ENCODE results near the gene EVA1C. TPM values are rescaled to one million over a fixed set of nuclear protein-coding genes. Genes with fewer than 3 reads are reported as not detected.
"Not testable (repeated sequence)": the region's sequence is repeated elsewhere in the genome, so short reads cannot be mapped to it uniquely, and the experiment has no call there.

The EVA1C gene, protein sequence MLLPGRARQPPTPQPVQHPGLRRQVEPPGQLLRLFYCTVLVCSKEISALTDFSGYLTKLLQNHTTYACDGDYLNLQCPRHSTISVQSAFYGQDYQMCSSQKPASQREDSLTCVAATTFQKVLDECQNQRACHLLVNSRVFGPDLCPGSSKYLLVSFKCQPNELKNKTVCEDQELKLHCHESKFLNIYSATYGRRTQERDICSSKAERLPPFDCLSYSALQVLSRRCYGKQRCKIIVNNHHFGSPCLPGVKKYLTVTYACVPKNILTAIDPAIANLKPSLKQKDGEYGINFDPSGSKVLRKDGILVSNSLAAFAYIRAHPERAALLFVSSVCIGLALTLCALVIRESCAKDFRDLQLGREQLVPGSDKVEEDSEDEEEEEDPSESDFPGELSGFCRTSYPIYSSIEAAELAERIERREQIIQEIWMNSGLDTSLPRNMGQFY
- total RNA-seq (2014; rRNA removed; shearing (Covaris generic); ENCODE audit: low replicate concordance): not detected in 2 replicates

- no peaks in the 10 kb centered on the region for H3K9me3 ChIP-seq (ENCODE audit: low read length)
- no peaks in the 10 kb centered on the region for H3K9me2 ChIP-seq (replicated peaks; ENCODE audit: insufficient read depth, low read length)
- H3K9ac ChIP-seq (ENCODE audit: low read length): no peak within 1 kb of the TSS
- H3K79me2 ChIP-seq (ENCODE audit: low read length): no peaks in the 10 kb centered on the region
- H3K4me2 ChIP-seq (ENCODE audit: low read depth, low read length, poor library complexity, severe bottlenecking): no peak within 1 kb of the TSS
- no peaks in the 10 kb centered on the region for H3K27me3 ChIP-seq (ENCODE audit: low read length)
- DNase-seq: no peak
- H4K20me1 ChIP-seq (ENCODE audit: insufficient read depth, low read depth, low read length): no peaks in the 10 kb centered on the region
- H3K27ac ChIP-seq (ENCODE audit: low read length): no peak within 1 kb of the TSS
- H2AFZ ChIP-seq (ENCODE audit: low read length): no peak within 1 kb of the TSS
- no peak within 1 kb of the TSS for H3K4me3 ChIP-seq (ENCODE audit: low read length)
- H3K36me3 ChIP-seq (ENCODE audit: insufficient read depth, low read length): no peaks in the 10 kb centered on the region
- no peaks in the 10 kb centered on the region for H3K4me1 ChIP-seq (ENCODE audit: low read length)
Observed at GRCh38 chr21:32412162-32413014, at the start of gene EVA1C. TSS of gene EVA1C (plus strand) at chr21:32412706. CDS start at chr21:32412854, 148 bp downstream.

GRCh38 chr21:32364387-32364786 is 48.1 kb upstream of the EVA1C start:
- peaks cover 58% of the 10 kb centered on the region for H3K36me3 ChIP-seq (ENCODE audit: insufficient read depth, low read length)
- H3K9me2 ChIP-seq (replicated peaks; ENCODE audit: insufficient read depth, low read length): no peaks in the 10 kb centered on the region
- peaks cover 5% of the 10 kb centered on the region; the same call in 1 of the 2 replicates for H3K79me2 ChIP-seq (ENCODE audit: low read length)
- no peaks in the 10 kb centered on the region for H3K27me3 ChIP-seq (ENCODE audit: low read length)
- no peaks in the 10 kb centered on the region for H3K9me3 ChIP-seq (ENCODE audit: low read length)
- H3K4me3 ChIP-seq (ENCODE audit: low read length): no peak overlapping the region
- H3K4me1 ChIP-seq (ENCODE audit: low read length): no peaks in the 10 kb centered on the region
- no peaks in the 10 kb centered on the region for H4K20me1 ChIP-seq (ENCODE audit: insufficient read depth, low read depth, low read length)
- no peak for DNase-seq
- no peak overlapping the region for H2AFZ ChIP-seq (ENCODE audit: low read length)
- H3K4me2 ChIP-seq (ENCODE audit: low read depth, low read length, poor library complexity, severe bottlenecking): no peak overlapping the region
- no peak overlapping the region for H3K9ac ChIP-seq (ENCODE audit: low read length)
- H3K27ac ChIP-seq (ENCODE audit: low read length): no peak overlapping the region

- Histone ChIP-seq H3K9ac (ENCODE audit: low read length) (no peak overlapping the region), H3K27me3 (ENCODE audit: low read length) (no peaks in the 10 kb centered on the region), H3K79me2 (ENCODE audit: low read length) (peaks cover 5% of the 10 kb centered on the region; the same call in 1 of the 2 replicates), H3K36me3 (ENCODE audit: insufficient read depth, low read length) (peaks cover 56% of the 10 kb centered on the region), H3K27ac (ENCODE audit: low read length) (no peak overlapping the region), H3K9me3 (ENCODE audit: low read length) (no peaks in the 10 kb centered on the region), H3K9me2 (replicated peaks; ENCODE audit: insufficient read depth, low read length) (no peaks in the 10 kb centered on the region), H3K4me3 (ENCODE audit: low read length) (no peak overlapping the region), H3K4me1 (ENCODE audit: low read length) (no peaks in the 10 kb centered on the region), H4K20me1 (ENCODE audit: insufficient read depth, low read depth, low read length) (no peaks in the 10 kb centered on the region), H3K4me2 (ENCODE audit: low read depth, low read length, poor library complexity, severe bottlenecking) (no peak overlapping the region), H2AFZ (ENCODE audit: low read length) (no peak overlapping the region)
- DNase-seq: no peak
Observed at GRCh38 chr21:32364796-32365195, 47.7 kb upstream of the EVA1C start.

DNA sequence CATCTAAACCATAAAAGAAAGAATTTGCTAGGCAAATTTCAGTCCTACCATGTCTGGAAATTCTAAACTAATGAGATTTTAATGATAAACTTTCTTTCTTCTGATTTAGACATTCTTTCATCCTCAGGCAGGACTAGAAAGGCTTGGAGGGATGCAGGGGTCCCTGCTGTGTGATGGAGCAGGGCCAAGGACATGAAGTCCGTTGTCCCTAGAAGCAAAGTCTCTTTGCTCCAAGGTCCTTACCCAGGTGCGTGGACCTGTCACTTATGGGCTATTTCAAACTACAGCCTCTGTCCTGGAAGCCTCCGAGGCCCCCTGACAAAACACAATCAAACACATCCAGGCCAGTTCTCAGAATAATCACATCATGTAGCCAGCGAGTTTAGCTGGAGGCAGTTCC is 46.3 kb upstream of the EVA1C start:
- H3K79me2 ChIP-seq (ENCODE audit: low read length): peaks cover 11% of the 10 kb centered on the region
- H3K4me2 ChIP-seq (ENCODE audit: low read depth, low read length, poor library complexity, severe bottlenecking): no peak overlapping the region
- H2AFZ ChIP-seq (ENCODE audit: low read length): no peak overlapping the region
- H3K9me2 ChIP-seq (replicated peaks; ENCODE audit: insufficient read depth, low read length): no peaks in the 10 kb centered on the region
- H3K4me1 ChIP-seq (ENCODE audit: low read length): no peaks in the 10 kb centered on the region
- H3K36me3 ChIP-seq (ENCODE audit: insufficient read depth, low read length): peaks cover 52% of the 10 kb centered on the region
- DNase-seq: no peak
- H4K20me1 ChIP-seq (ENCODE audit: insufficient read depth, low read depth, low read length): no peaks in the 10 kb centered on the region
- no peak overlapping the region for H3K9ac ChIP-seq (ENCODE audit: low read length)
- H3K9me3 ChIP-seq (ENCODE audit: low read length): no peaks in the 10 kb centered on the region
- no peak overlapping the region for H3K4me3 ChIP-seq (ENCODE audit: low read length)
- H3K27me3 ChIP-seq (ENCODE audit: low read length): no peaks in the 10 kb centered on the region
- H3K27ac ChIP-seq (ENCODE audit: low read length): no peak overlapping the region

GRCh38 chr21:32367158-32367557 is 45.3 kb upstream of the EVA1C start:
- Histone ChIP-seq H3K36me3 (ENCODE audit: insufficient read depth, low read length) (peaks cover 55% of the 10 kb centered on the region; the same call in 1 of the 2 replicates), H3K79me2 (ENCODE audit: low read length) (peaks cover 11% of the 10 kb centered on the region), H3K4me2 (ENCODE audit: low read depth, low read length, poor library complexity, severe bottlenecking) (no peak overlapping the region), H3K4me1 (ENCODE audit: low read length) (no peaks in the 10 kb centered on the region), H3K27me3 (ENCODE audit: low read length) (no peaks in the 10 kb centered on the region), H3K9ac (ENCODE audit: low read length) (no peak overlapping the region), H3K9me2 (replicated peaks; ENCODE audit: insufficient read depth, low read length) (no peaks in the 10 kb centered on the region), H3K9me3 (ENCODE audit: low read length) (no peaks in the 10 kb centered on the region), H2AFZ (ENCODE audit: low read length) (no peak overlapping the region), H3K4me3 (ENCODE audit: low read length) (no peak overlapping the region), H4K20me1 (ENCODE audit: insufficient read depth, low read depth, low read length) (no peaks in the 10 kb centered on the region), H3K27ac (ENCODE audit: low read length) (no peak overlapping the region)
- no peak for DNase-seq

GRCh38 chr21:32368386-32368785 is 44.1 kb upstream of the EVA1C start:
- Histone ChIP-seq H3K79me2 (ENCODE audit: low read length) (peaks cover 11% of the 10 kb centered on the region), H3K4me3 (ENCODE audit: low read length) (no peak overlapping the region), H3K27ac (ENCODE audit: low read length) (no peak overlapping the region), H3K4me1 (ENCODE audit: low read length) (no peaks in the 10 kb centered on the region), H3K9me3 (ENCODE audit: low read length) (no peaks in the 10 kb centered on the region), H3K27me3 (ENCODE audit: low read length) (no peaks in the 10 kb centered on the region), H3K36me3 (ENCODE audit: insufficient read depth, low read length) (peaks cover 60% of the 10 kb centered on the region; the same call in 1 of the 2 replicates), H3K4me2 (ENCODE audit: low read depth, low read length, poor library complexity, severe bottlenecking) (no peak overlapping the region), H2AFZ (ENCODE audit: low read length) (no peak overlapping the region), H3K9ac (ENCODE audit: low read length) (no peak overlapping the region), H3K9me2 (replicated peaks; ENCODE audit: insufficient read depth, low read length) (no peaks in the 10 kb centered on the region), H4K20me1 (ENCODE audit: insufficient read depth, low read depth, low read length) (no peaks in the 10 kb centered on the region)
- DNase-seq: no peak

DNA sequence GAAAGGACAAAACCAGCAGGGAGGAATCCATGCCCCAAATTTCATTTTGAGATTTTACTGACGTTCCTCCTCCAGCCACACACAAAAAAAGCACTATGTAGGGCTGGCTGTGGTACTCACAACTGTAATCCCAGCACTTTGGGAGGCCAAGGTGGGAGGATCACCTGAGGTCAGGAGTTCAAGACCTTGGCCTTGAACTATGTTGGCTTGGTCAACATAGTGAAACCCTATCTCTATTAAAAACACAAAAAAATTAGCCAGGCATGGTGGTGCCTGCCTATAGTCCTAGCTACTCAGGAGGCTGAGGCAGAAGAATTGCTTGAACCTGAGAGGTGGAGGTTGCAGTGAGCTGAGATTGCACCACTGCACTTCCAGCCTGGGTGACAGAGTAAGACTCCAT is 43.5 kb upstream of the EVA1C start:
- H3K27me3 ChIP-seq (ENCODE audit: low read length); H3K27ac ChIP-seq (ENCODE audit: low read length); H3K4me1 ChIP-seq (ENCODE audit: low read length); H3K4me3 ChIP-seq (ENCODE audit: low read length); H4K20me1 ChIP-seq (ENCODE audit: insufficient read depth, low read depth, low read length); H3K9ac ChIP-seq (ENCODE audit: low read length); DNase-seq; H3K4me2 ChIP-seq (ENCODE audit: low read depth, low read length, poor library complexity, severe bottlenecking); H2AFZ ChIP-seq (ENCODE audit: low read length); H3K9me2 ChIP-seq (replicated peaks; ENCODE audit: insufficient read depth, low read length); H3K9me3 ChIP-seq (ENCODE audit: low read length): not testable (repeated sequence)
- Histone ChIP-seq H3K79me2 (ENCODE audit: low read length) (peaks cover 11% of the 10 kb centered on the region), H3K36me3 (ENCODE audit: insufficient read depth, low read length) (peaks cover 63% of the 10 kb centered on the region; the same call in 1 of the 2 replicates)

All from Karpas-422 (cell line).